Right kidney (tissue), 1 donor: ENCODE data around the gene COL24A1.
"Not testable (repeated sequence)": the region's sequence is repeated elsewhere in the genome, so short reads cannot be mapped to it uniquely, and the experiment has no call there.

Source experiments
- DNase-seq: peaks from one replicate; pipeline ENCODE4 v3.0.0-alpha.2; 2016

The COL24A1 gene

GRCh38 chr1:86072474-86072873 is 84.1 kb downstream of the COL24A1 start:
- not testable (repeated sequence) for DNase-seq

- not testable (repeated sequence) for DNase-seq
Observed at GRCh38 chr1:86071870-86072269, 84.7 kb downstream of the COL24A1 start.

- no peak for DNase-seq
Observed at GRCh38 chr1:86069757-86070145, 86.8 kb downstream of the COL24A1 start.

GRCh38 chr1:86068841-86069756 is 87.5 kb downstream of the COL24A1 start:
- DNase-seq, result no peak

GRCh38 chr1:86068271-86068721 is 88.3 kb downstream of the COL24A1 start:
- DNase-seq, result no peak

GRCh38 chr1:86067626-86068025 is 88.9 kb downstream of the COL24A1 start:
- no peak for DNase-seq

- no peak for DNase-seq
Observed at GRCh38 chr1:86064899-86065298, 91.7 kb downstream of the COL24A1 start.

- DNase-seq, result no peak
Observed at GRCh38 chr1:86063721-86064120, 92.9 kb downstream of the COL24A1 start.

- no peak for DNase-seq
Observed at GRCh38 chr1:86062453-86062852, 94.1 kb downstream of the COL24A1 start.

- no peak for DNase-seq
Observed at GRCh38 chr1:86061551-86061990, 95.0 kb downstream of the COL24A1 start.

- DNase-seq, result no peak
Observed at GRCh38 chr1:86054396-86054795, 102.2 kb downstream of the COL24A1 start.

GRCh38 chr1:86052948-86053698 is 103.4 kb downstream of the COL24A1 start:
- DNase-seq, result no peak

- no peak for DNase-seq
Observed at GRCh38 chr1:86035101-86035500, 121.5 kb downstream of the COL24A1 start.

GRCh38 chr1:86030180-86030579 is 126.4 kb downstream of the COL24A1 start:
- DNase-seq, result no peak

- peak; percentile 18 for DNase-seq
Observed at GRCh38 chr1:86018283-86018923, 138.2 kb downstream of the COL24A1 start.

GRCh38 chr1:86016076-86016759 is 140.4 kb downstream of the COL24A1 start:
- DNase-seq, result no peak

GRCh38 chr1:86015375-86015774 is 141.2 kb downstream of the COL24A1 start:
- DNase-seq, result no peak

GRCh38 chr1:86000601-86001000 is 156.0 kb downstream of the COL24A1 start:
- no peak for DNase-seq

GRCh38 chr1:85998105-85998855 is 158.3 kb downstream of the COL24A1 start:
- no peak for DNase-seq

- no peak for DNase-seq
Observed at GRCh38 chr1:85992791-85993190, 163.8 kb downstream of the COL24A1 start.

GRCh38 chr1:85991261-85991660 is 165.3 kb downstream of the COL24A1 start:
- no peak for DNase-seq
